PC-3 (cell line): ENCODE measurements around the gene AMFR. TPM values are rescaled to one million over a fixed set of nuclear protein-coding genes. Genes with fewer than 3 reads are reported as not detected.

ENCODE experiments used
- ATAC-seq: fragments of 200-7000 bp; cut with Tn5 transposase; 2 replicates; pipeline ENCODE4 v1.9.1; 2020; ENCODE audit warnings: mild to moderate bottlenecking, moderate library complexity
- BruUV-seq: library from RNA; stranded (reverse); fragments of 400-500 nt; replicated peaks from 2 replicates; lab custom pipeline; 2021; lab: Mats Ljungman, UMichigan
- CTCF ChIA-PET: fragments of 300-600 bp; sonication (Branson Sonifier 250); formaldehyde crosslinking; loops from one replicate; lab custom pipeline; 2022; ENCODE audit warnings: antibody characterized with exemption; lab: Charles Lee
- POLR2A ChIA-PET: fragments of 300-600 bp; sonication (Branson Sonifier 250); formaldehyde crosslinking; loops from one replicate; lab custom pipeline; 2022; ENCODE audit warnings: antibody characterized with exemption; ENCODE audit not compliant: unreplicated experiment; lab: Charles Lee
- DNase-seq: peaks from one replicate; pipeline ENCODE4 v3.0.0-alpha.2; 2015
- H2AFZ ChIP-seq: fragments of 300-600 bp; sonication (generic); 2 replicates; pipeline ENCODE4 v1.6.0; 2016; ENCODE audit warnings: antibody characterized with exemption, low read length
- H3F3A ChIP-seq: fragments of 300-600 bp; sonication (generic); one replicate; pipeline ENCODE4 v1.6.0; 2017; ENCODE audit warnings: antibody characterized with exemption, low read length, control low read depth, mild to moderate bottlenecking; ENCODE audit not compliant: unreplicated experiment
- H3K27ac ChIP-seq: fragments of 300-600 bp; sonication (generic); 2 replicates; pipeline ENCODE4 v1.5.1; 2016; ENCODE audit warnings: mild to moderate bottlenecking, low read length
- H3K27me3 ChIP-seq: fragments of 300-600 bp; sonication (generic); 2 replicates; pipeline ENCODE4 v1.6.1; 2016; ENCODE audit warnings: low read length, mixed read lengths
- H3K36me3 ChIP-seq: fragments of 300-600 bp; sonication (generic); 2 replicates; pipeline ENCODE4 v1.6.1; 2016; ENCODE audit warnings: low read depth, mixed run types, low read length, mixed read lengths
- H3K4me1 ChIP-seq: fragments of 300-600 bp; sonication (generic); 2 replicates; pipeline ENCODE4 v1.5.1; 2016; ENCODE audit warnings: low read length; ENCODE audit not compliant: insufficient read depth
- H3K4me2 ChIP-seq: fragments of 300-600 bp; sonication (generic); 2 replicates; pipeline ENCODE4 v1.6.0; 2016; ENCODE audit warnings: low read length
- H3K4me3 ChIP-seq: fragments of 300-600 bp; sonication (generic); 2 replicates; pipeline ENCODE4 v1.5.1; 2016; ENCODE audit warnings: mild to moderate bottlenecking, low read length, mixed read lengths
- H3K79me2 ChIP-seq: fragments of 300-600 bp; sonication (generic); 2 replicates; pipeline ENCODE4 v1.6.1; 2017; ENCODE audit warnings: low read length, mixed read lengths
- H3K9ac ChIP-seq: fragments of 300-600 bp; sonication (generic); 2 replicates; pipeline ENCODE4 v1.6.0; 2016; ENCODE audit warnings: mild to moderate bottlenecking, low read length
- H3K9me2 ChIP-seq: fragments of 300-600 bp; sonication (generic); replicated peaks from 2 replicates; pipeline ENCODE4 v1.6.1; 2016; ENCODE audit warnings: mixed run types, low read length, mixed read lengths
- H3K9me3 ChIP-seq: fragments of 300-600 bp; sonication (generic); 2 replicates; pipeline ENCODE4 v1.6.1; 2016; ENCODE audit warnings: low read length, mixed read lengths
- H4K20me1 ChIP-seq: fragments of 300-600 bp; sonication (generic); 2 replicates; pipeline ENCODE4 v1.6.1; 2016; ENCODE audit warnings: low read length, mixed read lengths
- CTCF ChIP-seq: fragments of 300-600 bp; sonication (generic); conservative IDR thresholded peaks from 2 replicates; pipeline ENCODE4 v1.5.1; 2017; ENCODE audit warnings: antibody characterized with exemption, low read depth, mild to moderate bottlenecking, low read length
- EZH2 ChIP-seq: fragments of 300-600 bp; sonication (generic); IDR thresholded peaks from one replicate; pipeline ENCODE4 v1.6.1; 2017; ENCODE audit warnings: antibody characterized with exemption, mild to moderate bottlenecking, low read length; ENCODE audit not compliant: unreplicated experiment
- EZH2phosphoT487 ChIP-seq: fragments of 300-600 bp; sonication (generic); IDR thresholded peaks from 2 replicates; pipeline ENCODE4 v1.6.1; 2018; ENCODE audit warnings: mild to moderate bottlenecking, antibody characterized with exemption, low read length, borderline replicate concordance
- intact Hi-C: fragments of 100-400 bp; cut with micrococcal nuclease; formaldehyde crosslinking; loops from 2 replicates; pipeline ENCODE4 v1.9.0; 2023
- total RNA-seq: library from RNA; depleted of rRNA; stranded (reverse); fragments of >200 nt; gene quantifications from 2 replicates; pipeline ENCODE4 v1.2.3, GENCODE V29; 2014

AMFR gene
- total RNA-seq, 1 experiment from 2014 or later = 98.9 TPM

DNA sequence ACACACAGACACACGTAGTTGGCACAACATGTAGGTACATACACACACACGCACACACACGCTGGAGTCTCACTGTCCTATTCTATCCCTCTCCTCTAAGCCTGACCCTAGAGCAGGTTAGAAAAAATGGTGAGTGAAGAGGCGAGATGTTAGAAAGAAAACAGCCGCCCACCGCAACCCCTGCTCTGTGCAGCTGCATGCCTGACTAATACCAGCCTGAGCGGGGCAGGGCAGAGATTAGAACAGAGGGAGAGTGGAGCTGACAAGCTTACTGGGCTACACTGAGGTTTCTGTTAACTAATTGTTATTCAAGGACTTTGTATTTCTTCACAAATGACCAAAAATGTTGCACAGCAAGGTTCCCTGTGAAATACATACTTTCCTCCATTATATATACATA, 59.8 kb downstream of the AMFR start:
- no peak overlapping the region for H3K27ac ChIP-seq
- no peak overlapping the region for H3K4me2 ChIP-seq
- DNase-seq = no peak
- no peak for ATAC-seq
- H3K4me1 ChIP-seq = peaks cover 6% of the 10 kb centered on the region
- ChIA-PET CTCF (no interaction called here), POLR2A (no interaction called here)
- H4K20me1 ChIP-seq = no peaks in the 10 kb centered on the region
- H3K36me3 ChIP-seq = no peaks in the 10 kb centered on the region; the same call in none of the 2 replicates
- H3K27me3 ChIP-seq = no peaks in the 10 kb centered on the region
- no peak for TF ChIP-seq EZH2phosphoT487
- TF ChIP-seq EZH2 = no peak
- no peak for TF ChIP-seq CTCF
- H2AFZ ChIP-seq = no peak overlapping the region
- no TSS peak for BruUV-seq
- H3F3A ChIP-seq = no peaks in the 10 kb centered on the region
- H3K79me2 ChIP-seq = peaks cover 4% of the 10 kb centered on the region; the same call in 1 of the 2 replicates
- intact Hi-C loops = no loop called here
- H3K9me3 ChIP-seq = no peaks in the 10 kb centered on the region
- H3K9ac ChIP-seq = no peak overlapping the region
- no peak overlapping the region for H3K4me3 ChIP-seq
- H3K9me2 ChIP-seq = no peaks in the 10 kb centered on the region

DNA sequence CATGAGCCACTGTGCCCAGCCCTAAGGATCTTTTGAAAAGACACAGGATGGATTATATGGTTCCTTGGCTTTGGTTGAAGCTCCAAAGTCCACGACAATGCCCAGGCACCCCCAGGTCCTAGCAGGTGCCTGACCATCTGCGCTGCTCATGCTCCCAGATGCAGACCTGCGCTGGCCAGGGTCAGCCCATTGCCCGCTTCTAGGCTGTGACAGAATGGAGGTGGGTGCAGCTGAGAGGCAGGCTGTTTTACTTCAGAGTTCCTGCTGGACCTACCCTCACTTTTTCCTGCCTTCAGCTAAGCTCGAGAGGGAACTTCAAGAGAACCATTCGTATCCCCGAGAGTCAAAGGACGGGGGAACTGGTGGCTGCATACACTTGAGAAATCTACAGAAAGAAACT, 60.5 kb downstream of the AMFR start:
- no peak for DNase-seq
- H3K79me2 ChIP-seq = peaks cover under 1% of the 10 kb centered on the region; the same call in 1 of the 2 replicates
- H4K20me1 ChIP-seq = no peaks in the 10 kb centered on the region
- no peak for ATAC-seq
- H3K4me1 ChIP-seq = no peaks in the 10 kb centered on the region
- no peaks in the 10 kb centered on the region; the same call in none of the 2 replicates for H3K36me3 ChIP-seq
- H3K4me2 ChIP-seq = no peak overlapping the region
- no peak overlapping the region for H3K27ac ChIP-seq
- POLR2A ChIA-PET = no interaction called here
- no peak overlapping the region for H3K9ac ChIP-seq
- no peak overlapping the region for H3K4me3 ChIP-seq
- no peaks in the 10 kb centered on the region for H3K9me3 ChIP-seq
- no peak for TF ChIP-seq EZH2
- no peak for TF ChIP-seq EZH2phosphoT487
- TF ChIP-seq CTCF = no peak
- no peaks in the 10 kb centered on the region for H3K9me2 ChIP-seq
- no peaks in the 10 kb centered on the region for H3K27me3 ChIP-seq
- BruUV-seq = no TSS peak
- H3F3A ChIP-seq = no peaks in the 10 kb centered on the region
- intact Hi-C loops = no loop called here
- no peak overlapping the region for H2AFZ ChIP-seq
- CTCF ChIA-PET = no interaction called here

GRCh38 chr16:56363781-56364565, 61.4 kb downstream of the AMFR start:
- H3K9me3 ChIP-seq = no peaks in the 10 kb centered on the region
- no peaks in the 10 kb centered on the region for H3K4me1 ChIP-seq
- no peak overlapping the region for H3K4me2 ChIP-seq
- no peaks in the 10 kb centered on the region; the same call in 1 of the 2 replicates for H3K36me3 ChIP-seq
- no peak overlapping the region for H3K4me3 ChIP-seq
- ChIA-PET POLR2A (no interaction called here), CTCF (no interaction called here)
- intact Hi-C loops = no loop called here
- H3K9ac ChIP-seq = no peak overlapping the region
- no peak for TF ChIP-seq EZH2
- no peak for TF ChIP-seq EZH2phosphoT487
- TF ChIP-seq CTCF = no peak
- ATAC-seq (no peak), DNase-seq (no peak)
- H3K9me2 ChIP-seq = no peaks in the 10 kb centered on the region
- H2AFZ ChIP-seq = no peak overlapping the region
- H3K79me2 ChIP-seq = no peaks in the 10 kb centered on the region
- H3K27ac ChIP-seq = no peak overlapping the region
- H3K27me3 ChIP-seq = no peaks in the 10 kb centered on the region
- no TSS peak for BruUV-seq
- no peaks in the 10 kb centered on the region for H4K20me1 ChIP-seq
- no peaks in the 10 kb centered on the region for H3F3A ChIP-seq
